DMS53 treated with DMSO at 0.1 percent for 48 hours (cell line): Measurements from ENCODE around the gene LRP3.

Experiments
- DNase-seq: peaks from one replicate; lab custom pipeline; 2025; ENCODE audit not compliant: unreplicated experiment; lab: John Stamatoyannopoulos, UW

The LRP3 gene

DNA sequence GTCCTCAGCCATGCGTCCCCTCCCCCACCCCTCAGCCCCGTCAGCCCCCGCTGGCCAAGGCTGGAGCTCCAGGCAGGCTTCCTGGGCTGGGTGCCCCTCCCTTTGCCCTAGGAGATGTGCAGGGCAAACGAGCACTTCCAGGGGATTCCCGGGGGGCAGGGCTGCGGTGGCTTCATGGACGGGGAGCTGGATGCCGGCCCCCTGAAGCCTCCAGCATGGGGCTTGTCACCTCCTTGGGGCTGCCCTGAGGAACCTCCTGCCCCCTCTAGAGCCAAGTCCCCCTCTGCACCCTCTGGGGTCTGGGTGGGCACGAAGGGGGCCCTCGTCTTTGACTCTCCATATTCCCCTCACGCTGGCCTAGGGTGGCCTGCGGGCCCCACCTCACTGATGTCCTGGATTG lies 56.9 kb downstream of the LRP3 start:
- no peak for DNase-seq

- no peak for DNase-seq
Measured at GRCh38 chr19:33251526-33252090, 57.5 kb downstream of the LRP3 start.

- no peak for DNase-seq
Measured at GRCh38 chr19:33252418-33252962, 58.4 kb downstream of the LRP3 start.

- DNase-seq: no peak
Measured at GRCh38 chr19:33252971-33253370, 58.8 kb downstream of the LRP3 start.

DNA sequence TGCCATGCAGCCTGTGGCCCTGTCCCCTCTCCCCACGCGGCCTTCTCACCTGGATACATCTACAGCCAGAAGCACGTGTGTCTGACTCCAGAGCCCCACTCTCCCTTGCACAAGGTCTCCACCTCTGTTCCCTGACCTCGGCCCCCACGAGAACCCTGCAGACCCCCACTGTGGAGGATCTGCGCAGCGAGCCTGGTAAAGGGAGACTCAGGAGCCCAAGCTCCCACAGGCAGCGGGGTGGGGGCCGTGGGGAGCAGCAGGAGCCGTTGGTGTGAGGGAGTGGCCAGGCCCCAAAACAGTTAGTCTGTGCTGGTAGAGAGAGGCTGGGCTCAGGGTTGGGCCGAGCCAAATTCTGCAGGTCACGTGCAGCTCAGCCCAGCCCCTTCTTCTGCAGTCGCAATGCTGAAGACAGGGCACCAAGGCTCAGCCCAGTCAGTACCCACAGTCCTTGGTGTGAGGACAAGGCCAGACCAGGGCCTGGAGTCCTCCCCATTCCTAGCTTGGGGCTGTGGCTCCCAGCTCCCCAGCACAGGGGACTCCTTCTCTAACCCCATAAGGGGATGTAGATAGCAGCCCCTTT lies 60.2 kb downstream of the LRP3 start:
- DNase-seq: no peak

DNA sequence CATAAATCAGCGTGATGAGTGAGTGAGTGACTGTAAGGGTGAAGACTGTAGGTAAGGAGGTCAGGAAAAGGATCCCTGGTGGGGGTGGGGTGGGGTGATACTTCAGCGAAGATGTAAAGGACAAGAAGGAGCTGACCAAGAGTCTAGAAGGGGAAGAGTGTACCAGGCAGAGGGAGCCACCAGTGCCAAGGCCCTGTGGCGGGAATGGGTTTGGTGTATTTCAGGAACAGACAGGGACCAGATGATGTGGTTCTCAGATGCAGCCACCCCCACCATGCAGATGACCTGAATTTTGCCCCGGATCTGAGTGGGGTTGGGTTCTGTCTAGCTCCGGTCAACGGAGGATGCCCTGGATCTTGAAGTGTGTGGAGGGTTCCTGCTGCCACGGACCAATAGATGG lies 61.7 kb downstream of the LRP3 start:
- no peak for DNase-seq

DNA sequence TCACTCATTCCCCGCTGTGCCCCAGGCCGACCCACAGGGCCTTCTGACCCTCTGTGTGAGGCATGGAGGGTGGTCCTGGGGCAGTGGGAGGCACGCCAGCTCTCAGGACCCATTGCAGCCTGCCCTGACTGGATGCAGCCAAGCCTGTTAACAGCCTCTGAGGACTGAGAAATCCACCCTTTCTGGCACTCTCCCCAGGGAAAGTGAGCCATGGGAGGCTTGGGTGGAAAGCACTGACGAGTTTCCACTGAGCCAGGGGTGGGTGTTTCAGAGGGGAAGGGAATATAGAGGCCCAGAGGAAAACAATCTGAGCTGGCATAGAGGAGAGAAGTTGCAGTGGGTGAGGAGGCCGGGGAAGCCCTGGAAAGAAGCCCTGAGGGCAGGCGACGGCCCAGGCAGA lies 62.1 kb downstream of the LRP3 start:
- no peak for DNase-seq

- no peak for DNase-seq
Measured at GRCh38 chr19:33257828-33258227, 63.7 kb downstream of the LRP3 start.
